ENCODE measurements around the gene CEP85. TPM values are rescaled to one million over a fixed set of nuclear protein-coding genes. Genes with fewer than 3 reads are reported as not detected.

Gene CEP85
- total and polyA plus RNA-seq, 2 of the 13 experiments (the other 11 are each of a cell fraction or from before 2014, with no cell fraction given) = 16.1 to 26.7 TPM

GRCh38 chr1:26233903-26234643, at the start of gene CEP85 (continued):
- TF ChIP-seq ZNF83 (CRISPR knock-in tag; IDR thresholded peaks at IDR 0.05; ENCODE audit: borderline replicate concordance) (peak; percentile 22), SRSF4 (IDR thresholded peaks at IDR 0.05; ENCODE audit: low read depth, low read length, poor library complexity, severe bottlenecking) (no peak), ZNF724P (CRISPR knock-in tag; IDR thresholded peaks at IDR 0.05; ENCODE audit: borderline replicate concordance) (peak; percentile 94), CEBPG (CRISPR knock-in tag; IDR thresholded peaks at IDR 0.05) (no peak), ZNF264 (CRISPR knock-in tag; IDR thresholded peaks at IDR 0.05) (peak; percentile 77; the same call in 1 of the 2 replicates), CENPX (CRISPR knock-in tag; IDR thresholded peaks at IDR 0.05) (no peak), USF2 (IDR thresholded peaks at IDR 0.05; ENCODE audit: low read depth, low read length) (no peak), USF2 (CRISPR knock-in tag; IDR thresholded peaks at IDR 0.05; ENCODE audit: borderline replicate concordance) (peak; percentile 36; the same call in 1 of the 2 replicates), KDM4B (CRISPR knock-in tag; IDR thresholded peaks at IDR 0.05) (no peak), ZBTB20 (CRISPR knock-in tag; IDR thresholded peaks at IDR 0.05; ENCODE audit: borderline replicate concordance, low read depth) (no peak), U2AF2 (IDR thresholded peaks at IDR 0.05; ENCODE audit: low read depth, low read length) (no peak), ZNF879 (CRISPR knock-in tag; IDR thresholded peaks at IDR 0.05) (peak; percentile 77; the same call in 1 of the 2 replicates), SP1 (IDR thresholded peaks at IDR 0.05) (peak; percentile 38; the same call in 1 of the 2 replicates), SP1 (CRISPR knock-in tag; IDR thresholded peaks at IDR 0.05) (peak; percentile 90), FOXJ3 (CRISPR knock-in tag; IDR thresholded peaks at IDR 0.05; ENCODE audit: borderline replicate concordance) (no peak), ARID2 (CRISPR knock-in tag; IDR thresholded peaks at IDR 0.05; ENCODE audit: borderline replicate concordance) (0 out of 2 replicates have a peak, but pooled peaks have one; percentile 22), KAT2B (IDR thresholded peaks at IDR 0.05; ENCODE audit: borderline replicate concordance, low read depth, low read length) (no peak), KMT2A (CRISPR knock-in tag; IDR thresholded peaks at IDR 0.05) (peak; percentile 82), ZNF709 (CRISPR knock-in tag; IDR thresholded peaks at IDR 0.05) (peak; percentile 85; the same call in 1 of the 2 replicates), ZNF362 (CRISPR knock-in tag; IDR thresholded peaks at IDR 0.05; ENCODE audit: borderline replicate concordance) (no peak; the same call in 1 of the 2 replicates), ZMYM4 (CRISPR knock-in tag; IDR thresholded peaks at IDR 0.05) (peak; percentile 59; the same call in 1 of the 2 replicates)
- TF ChIP-seq, protein P1, sequence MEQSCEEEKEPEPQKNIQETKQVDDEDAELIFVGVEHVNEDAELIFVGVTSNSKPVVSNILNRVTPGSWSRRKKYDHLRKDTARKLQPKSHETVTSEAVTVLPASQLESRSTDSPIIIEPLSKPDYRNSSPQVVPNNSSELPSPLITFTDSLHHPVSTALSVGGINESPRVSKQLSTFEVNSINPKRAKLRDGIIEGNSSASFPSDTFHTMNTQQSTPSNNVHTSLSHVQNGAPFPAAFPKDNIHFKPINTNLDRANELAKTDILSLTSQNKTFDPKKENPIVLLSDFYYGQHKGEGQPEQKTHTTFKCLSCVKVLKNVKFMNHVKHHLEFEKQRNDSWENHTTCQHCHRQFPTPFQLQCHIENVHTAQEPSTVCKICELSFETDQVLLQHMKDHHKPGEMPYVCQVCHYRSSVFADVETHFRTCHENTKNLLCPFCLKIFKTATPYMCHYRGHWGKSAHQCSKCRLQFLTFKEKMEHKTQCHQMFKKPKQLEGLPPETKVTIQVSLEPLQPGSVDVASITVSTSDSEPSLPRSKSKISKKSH (CRISPR knock-in tag; IDR thresholded peaks at IDR 0.05; ENCODE audit: borderline replicate concordance) = peak; percentile 77
- TF ChIP-seq, protein P2, sequence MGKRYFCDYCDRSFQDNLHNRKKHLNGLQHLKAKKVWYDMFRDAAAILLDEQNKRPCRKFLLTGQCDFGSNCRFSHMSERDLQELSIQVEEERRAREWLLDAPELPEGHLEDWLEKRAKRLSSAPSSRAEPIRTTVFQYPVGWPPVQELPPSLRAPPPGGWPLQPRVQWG (CRISPR knock-in tag; IDR thresholded peaks at IDR 0.05; ENCODE audit: borderline replicate concordance, low read depth) = no peak

All from HepG2 (cell line).